Measurements from ENCODE around the gene CCDC144A.
"Not testable (repeated sequence)": the region's sequence is repeated elsewhere in the genome, so short reads cannot be mapped to it uniquely, and the experiment has no call there.

CCDC144A gene

GRCh38 chr17:16795894-16796293, 105.9 kb downstream of the CCDC144A start:
- H3K27me3 Mint-ChIP-seq, H3K9me3 Mint-ChIP-seq, H3K36me3 Mint-ChIP-seq, H3K4me1 Mint-ChIP-seq, H3K27ac Mint-ChIP-seq, H3K4me3 Mint-ChIP-seq: not testable (repeated sequence)

GRCh38 chr17:16804851-16805250, 114.8 kb downstream of the CCDC144A start:
- not testable (repeated sequence) for H3K4me3 Mint-ChIP-seq, H3K36me3 Mint-ChIP-seq, H3K9me3 Mint-ChIP-seq, H3K27ac Mint-ChIP-seq, H3K27me3 Mint-ChIP-seq, H3K4me1 Mint-ChIP-seq

- H3K9me3 Mint-ChIP-seq, H3K4me3 Mint-ChIP-seq, H3K36me3 Mint-ChIP-seq, H3K27ac Mint-ChIP-seq, H3K27me3 Mint-ChIP-seq, H3K4me1 Mint-ChIP-seq: not testable (repeated sequence)
These were observed 116.6 kb downstream of the CCDC144A start for GRCh38 chr17:16806599-16806998.

- H3K36me3 Mint-ChIP-seq, H3K9me3 Mint-ChIP-seq, H3K27me3 Mint-ChIP-seq, H3K27ac Mint-ChIP-seq, H3K4me3 Mint-ChIP-seq, H3K4me1 Mint-ChIP-seq: not testable (repeated sequence)
These were observed 117.6 kb downstream of the CCDC144A start for GRCh38 chr17:16807620-16808019.

GRCh38 chr17:16810236-16810635, 120.2 kb downstream of the CCDC144A start:
- not testable (repeated sequence) for H3K27me3 Mint-ChIP-seq, H3K9me3 Mint-ChIP-seq, H3K27ac Mint-ChIP-seq, H3K36me3 Mint-ChIP-seq, H3K4me3 Mint-ChIP-seq, H3K4me1 Mint-ChIP-seq

- H3K4me3 Mint-ChIP-seq, H3K4me1 Mint-ChIP-seq, H3K27ac Mint-ChIP-seq, H3K9me3 Mint-ChIP-seq, H3K27me3 Mint-ChIP-seq, H3K36me3 Mint-ChIP-seq: not testable (repeated sequence)
These were observed 122.1 kb downstream of the CCDC144A start for GRCh38 chr17:16812126-16812525.

GRCh38 chr17:16814439-16814838, 124.4 kb downstream of the CCDC144A start:
- Mint-ChIP-seq H3K4me1 (no peaks in the 10 kb centered on the region), H3K36me3 (no peaks in the 10 kb centered on the region), H3K9me3 (no peaks in the 10 kb centered on the region), H3K27me3 (peaks cover under 1% of the 10 kb centered on the region), H3K27ac (no peak overlapping the region), H3K4me3 (no peak overlapping the region)

GRCh38 chr17:16817201-16817600, 127.2 kb downstream of the CCDC144A start:
- Mint-ChIP-seq H3K4me3 (no peak overlapping the region), H3K36me3 (no peaks in the 10 kb centered on the region), H3K27me3 (peaks cover 1% of the 10 kb centered on the region), H3K27ac (no peak overlapping the region), H3K9me3 (no peaks in the 10 kb centered on the region), H3K4me1 (no peaks in the 10 kb centered on the region)

- H3K9me3 Mint-ChIP-seq, H3K27me3 Mint-ChIP-seq, H3K4me3 Mint-ChIP-seq, H3K36me3 Mint-ChIP-seq, H3K27ac Mint-ChIP-seq, H3K4me1 Mint-ChIP-seq: not testable (repeated sequence)
These were observed 127.9 kb downstream of the CCDC144A start for GRCh38 chr17:16817940-16818339.

GRCh38 chr17:16818340-16818739, 128.3 kb downstream of the CCDC144A start:
- no peaks in the 10 kb centered on the region for H3K9me3 Mint-ChIP-seq
- H3K4me1 Mint-ChIP-seq = no peaks in the 10 kb centered on the region
- H3K36me3 Mint-ChIP-seq = no peaks in the 10 kb centered on the region
- H3K27ac Mint-ChIP-seq = no peak overlapping the region
- H3K4me3 Mint-ChIP-seq = no peak overlapping the region
- peaks cover 1% of the 10 kb centered on the region for H3K27me3 Mint-ChIP-seq

- Mint-ChIP-seq H3K36me3 (no peaks in the 10 kb centered on the region), H3K9me3 (no peaks in the 10 kb centered on the region), H3K4me1 (no peaks in the 10 kb centered on the region), H3K27ac (no peak overlapping the region), H3K27me3 (peaks cover 1% of the 10 kb centered on the region), H3K4me3 (no peak overlapping the region)
These were observed 129.0 kb downstream of the CCDC144A start for GRCh38 chr17:16818821-16819683.

- H3K9me3 Mint-ChIP-seq = no peaks in the 10 kb centered on the region
- H3K27ac Mint-ChIP-seq = no peak overlapping the region
- no peaks in the 10 kb centered on the region for H3K36me3 Mint-ChIP-seq
- no peak overlapping the region for H3K4me3 Mint-ChIP-seq
- H3K4me1 Mint-ChIP-seq = no peaks in the 10 kb centered on the region
- peaks cover 1% of the 10 kb centered on the region for H3K27me3 Mint-ChIP-seq
These were observed 130.3 kb downstream of the CCDC144A start for GRCh38 chr17:16820161-16820877.

- Mint-ChIP-seq H3K4me1 (no peaks in the 10 kb centered on the region), H3K27me3 (peaks cover 1% of the 10 kb centered on the region), H3K9me3 (no peaks in the 10 kb centered on the region), H3K27ac (no peak overlapping the region), H3K4me3 (no peak overlapping the region), H3K36me3 (no peaks in the 10 kb centered on the region)
These were observed 131.0 kb downstream of the CCDC144A start for GRCh38 chr17:16820979-16821543.

GRCh38 chr17:16822133-16822532, 132.1 kb downstream of the CCDC144A start:
- H3K27me3 Mint-ChIP-seq, H3K9me3 Mint-ChIP-seq, H3K4me1 Mint-ChIP-seq, H3K36me3 Mint-ChIP-seq, H3K27ac Mint-ChIP-seq, H3K4me3 Mint-ChIP-seq: not testable (repeated sequence)

- H3K27me3 Mint-ChIP-seq, H3K36me3 Mint-ChIP-seq, H3K4me1 Mint-ChIP-seq, H3K27ac Mint-ChIP-seq, H3K9me3 Mint-ChIP-seq, H3K4me3 Mint-ChIP-seq: not testable (repeated sequence)
These were observed 133.8 kb downstream of the CCDC144A start for GRCh38 chr17:16823768-16824406.

Measured in activated naive CD4-positive, alpha-beta T cell treated with anti-CD3 and anti-CD28 coated beads, Interleukin-2, amount 50 U/mL, for 24 hours (primary cell).